D721Med (cell line): ENCODE measurements around the gene TOM1L2.
"Not testable (repeated sequence)": the region's sequence is repeated elsewhere in the genome, so short reads cannot be mapped to it uniquely, and the experiment has no call there.

Experiments
- DNase-seq: peaks from one replicate; pipeline ENCODE4 v3.0.0; 2011; ENCODE audit warnings: low spot score; ENCODE audit not compliant: insufficient read length
- FAIRE-seq: peaks from 2 replicates; lab custom pipeline; 2011; peaks lifted over from hg19 to GRCh38; lab: Jason Lieb, UNC
- TF ChIP-seq, protein P1 (sequence below): IDR thresholded peaks from 2 replicates; pipeline ENCODE4 v1.5.1; 2012; ENCODE audit warnings: mild to moderate bottlenecking, control low read depth; ENCODE audit not compliant: insufficient read depth; ENCODE audit errors: missing control alignments

TOM1L2 gene

GRCh38 chr17:17944743-17945142 is 27.5 kb downstream of the TOM1L2 start:
- TF ChIP-seq, protein P1, sequence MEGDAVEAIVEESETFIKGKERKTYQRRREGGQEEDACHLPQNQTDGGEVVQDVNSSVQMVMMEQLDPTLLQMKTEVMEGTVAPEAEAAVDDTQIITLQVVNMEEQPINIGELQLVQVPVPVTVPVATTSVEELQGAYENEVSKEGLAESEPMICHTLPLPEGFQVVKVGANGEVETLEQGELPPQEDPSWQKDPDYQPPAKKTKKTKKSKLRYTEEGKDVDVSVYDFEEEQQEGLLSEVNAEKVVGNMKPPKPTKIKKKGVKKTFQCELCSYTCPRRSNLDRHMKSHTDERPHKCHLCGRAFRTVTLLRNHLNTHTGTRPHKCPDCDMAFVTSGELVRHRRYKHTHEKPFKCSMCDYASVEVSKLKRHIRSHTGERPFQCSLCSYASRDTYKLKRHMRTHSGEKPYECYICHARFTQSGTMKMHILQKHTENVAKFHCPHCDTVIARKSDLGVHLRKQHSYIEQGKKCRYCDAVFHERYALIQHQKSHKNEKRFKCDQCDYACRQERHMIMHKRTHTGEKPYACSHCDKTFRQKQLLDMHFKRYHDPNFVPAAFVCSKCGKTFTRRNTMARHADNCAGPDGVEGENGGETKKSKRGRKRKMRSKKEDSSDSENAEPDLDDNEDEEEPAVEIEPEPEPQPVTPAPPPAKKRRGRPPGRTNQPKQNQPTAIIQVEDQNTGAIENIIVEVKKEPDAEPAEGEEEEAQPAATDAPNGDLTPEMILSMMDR, result no peak
- FAIRE-seq, result no peak
- no peak for DNase-seq

- FAIRE-seq (no peak), DNase-seq (no peak)
- TF ChIP-seq, protein P1, result no peak
Measured at GRCh38 chr17:17944242-17944641, 28.0 kb downstream of the TOM1L2 start.

- TF ChIP-seq, protein P1, result no peak
- FAIRE-seq (no peak), DNase-seq (no peak)
Measured at GRCh38 chr17:17943281-17943984, 28.8 kb downstream of the TOM1L2 start.

- TF ChIP-seq, protein P1, result no peak
- no peak for FAIRE-seq
- DNase-seq, result no peak
Measured at GRCh38 chr17:17942846-17943245, 29.4 kb downstream of the TOM1L2 start.

DNA sequence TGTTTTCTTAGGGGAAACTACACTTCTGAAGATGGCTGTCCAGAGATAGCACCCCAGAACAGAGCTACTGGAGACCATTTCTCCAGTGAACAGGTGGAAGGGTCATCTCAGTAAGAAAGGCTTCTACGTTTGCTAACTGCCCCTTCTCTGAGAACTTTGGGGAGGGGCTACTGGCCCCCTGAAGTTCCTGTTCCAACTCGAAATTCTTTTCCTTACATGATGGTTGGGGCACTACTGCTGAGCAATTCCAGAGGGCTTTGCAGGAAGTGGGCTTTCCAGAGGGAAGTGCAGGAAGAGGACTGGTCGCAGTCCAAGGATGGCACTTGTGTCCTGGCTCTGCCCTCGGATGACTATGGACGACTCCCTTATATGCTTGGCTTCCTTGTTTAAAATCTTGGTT is 31.2 kb downstream of the TOM1L2 start:
- TF ChIP-seq, protein P1, result no peak
- no peak for DNase-seq
- no peak for FAIRE-seq

DNA sequence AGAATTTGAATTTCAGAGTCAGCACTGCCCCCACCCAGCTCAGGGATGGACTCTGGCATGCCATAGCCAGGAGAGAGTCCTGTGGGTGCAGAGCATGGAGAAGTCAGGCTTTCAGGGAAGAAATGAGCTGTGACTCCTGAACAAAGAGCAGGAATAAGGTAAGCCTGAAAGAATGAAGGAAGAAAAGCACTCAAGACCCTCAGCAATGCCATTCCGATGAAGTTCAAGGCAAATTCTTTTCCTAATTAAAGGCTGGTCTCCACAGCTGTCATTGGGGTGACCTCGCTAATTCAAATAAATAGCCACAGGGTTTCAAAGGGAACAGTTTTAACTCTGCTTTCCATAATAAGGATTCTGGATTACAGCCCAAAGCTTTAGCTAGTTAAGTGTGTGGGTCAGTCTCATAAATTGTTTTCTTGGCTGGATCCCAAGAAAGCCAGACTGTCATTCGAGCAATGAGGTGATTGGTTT is 31.7 kb downstream of the TOM1L2 start:
- no peak for DNase-seq
- TF ChIP-seq, protein P1, result no peak
- no peak for FAIRE-seq

GRCh38 chr17:17939941-17940340 is 32.3 kb downstream of the TOM1L2 start:
- not testable (repeated sequence) for FAIRE-seq, DNase-seq
